GM12878 (cell line): Measurements from ENCODE around the gene AOPEP. TPM values are rescaled to one million over a fixed set of nuclear protein-coding genes. Genes with fewer than 3 reads are reported as not detected.
A peak's percentile ranks its signal among the peaks of the same experiment; 100 is the strongest.

Experiments
- ATAC-seq: fragments of 200-7000 bp; cut with Tn5 transposase; 3 replicates; pipeline ENCODE4 v1.9.1; 2020; ENCODE audit warnings: mild to moderate bottlenecking, moderate library complexity
- BruUV-seq: library from RNA; stranded (reverse); fragments of 400-500 nt; replicated peaks from 2 replicates; lab custom pipeline; 2021; lab: Mats Ljungman, UMichigan
- CTCF ChIA-PET: fragments of 300-600 bp; sonication (Branson Sonifier 250); formaldehyde crosslinking; extraction: SDS; loops from one replicate; lab custom pipeline; 2021; ENCODE audit warnings: inconsistent platforms; lab: Yijun Ruan, JAX
- POLR2A ChIA-PET: fragments of 350-600 bp; formaldehyde crosslinking; extraction: SDS; loops from one replicate; lab custom pipeline; 2021; ENCODE audit warnings: inconsistent platforms; lab: Charles Lee
- RAD21 ChIA-PET: fragments of 300-600 bp; sonication (Branson Sonifier 250); formaldehyde crosslinking; loops from one replicate; lab custom pipeline; 2023; ENCODE audit warnings: antibody characterized with exemption; ENCODE audit not compliant: unreplicated experiment; lab: Charles Lee
- SMC1A ChIA-PET: fragments of 300-600 bp; sonication (Branson Sonifier 250); formaldehyde crosslinking; loops from one replicate; lab custom pipeline; 2023; ENCODE audit not compliant: unreplicated experiment, uncharacterized antibody; lab: Charles Lee
- DNase-seq: peaks from one replicate; pipeline ENCODE4 v3.0.0-alpha.2; 2011; ENCODE audit warnings: low read depth, low spot score
- FAIRE-seq: peaks from 3 replicates; lab custom pipeline; 2011; peaks lifted over from hg19 to GRCh38; lab: Jason Lieb, UNC
- H2AFZ ChIP-seq: 2 replicates; pipeline ENCODE4 v1.6.0; 2011; ENCODE audit warnings: low read depth, low read length, control low read depth; ENCODE audit not compliant: control insufficient read depth
- H3K27ac ChIP-seq: 2 replicates; pipeline ENCODE4 v1.5.1; 2011; ENCODE audit warnings: control low read depth; ENCODE audit not compliant: control insufficient read depth, insufficient read depth
- H3K27me3 ChIP-seq, 2 experiments: replicated peaks in 1 of 2; 2 replicates each; pipeline versions ENCODE4 v1.6.0 to v1.6.1; 2011; ENCODE audit warnings: low read length in 1 of 2; ENCODE audit not compliant: control insufficient read depth in 2 of 2, insufficient read depth in 2 of 2
- H3K36me3 ChIP-seq, 2 experiments: 2 replicates each; pipeline ENCODE4 v1.5.1; 2011; ENCODE audit warnings: low read length in 1 of 2; ENCODE audit not compliant: control insufficient read depth in 2 of 2, insufficient read depth in 2 of 2
- H3K4me1 ChIP-seq: 2 replicates; pipeline ENCODE4 v1.6.1; 2011; ENCODE audit warnings: mild to moderate bottlenecking, low read length, moderate library complexity, mixed read lengths; ENCODE audit not compliant: control insufficient read depth, insufficient read depth
- H3K4me2 ChIP-seq: 2 replicates; pipeline ENCODE4 v1.6.0; 2011; ENCODE audit warnings: control low read depth; ENCODE audit not compliant: control insufficient read depth, insufficient read depth
- H3K4me3 ChIP-seq: fragments of 200-600 bp; sonication (generic); 2 replicates; pipeline ENCODE4 v1.5.1; 2016
- H3K79me2 ChIP-seq: 2 replicates; pipeline ENCODE4 v1.6.0; 2011; ENCODE audit warnings: low read length; ENCODE audit not compliant: control insufficient read depth, insufficient read depth
- H3K9ac ChIP-seq: 2 replicates; pipeline ENCODE4 v1.8.0; 2011; ENCODE audit warnings: low read length, control low read depth, mixed read lengths; ENCODE audit not compliant: control insufficient read depth, insufficient read depth
- H3K9me3 ChIP-seq: replicated peaks from 3 replicates; pipeline ENCODE4 v1.5.1; 2011; ENCODE audit warnings: mild to moderate bottlenecking, low read length; ENCODE audit not compliant: control insufficient read depth, insufficient read depth
- H4K20me1 ChIP-seq: 2 replicates; pipeline ENCODE4 v1.6.0; 2011; ENCODE audit not compliant: control insufficient read depth, insufficient read depth
- GABPA ChIP-seq: IDR thresholded peaks from 2 replicates; pipeline ENCODE4 v1.6.1; 2014; ENCODE audit warnings: antibody characterized with exemption, low read depth, mild to moderate bottlenecking, inconsistent platforms
- HDGF ChIP-seq: fragments of 450-650 bp; IDR thresholded peaks from 2 replicates; pipeline ENCODE4 v1.6.1; 2016; ENCODE audit warnings: antibody characterized with exemption
- MYB ChIP-seq: fragments of 150-350 bp; IDR thresholded peaks from 2 replicates; pipeline ENCODE4 v1.6.1; 2014; ENCODE audit warnings: mild to moderate bottlenecking, low read depth, low read length, borderline replicate concordance
- PAX5 ChIP-seq: IDR thresholded peaks from 2 replicates; pipeline ENCODE4 v1.6.1; 2011; ENCODE audit warnings: low read depth, low read length, borderline replicate concordance
- POLR2AphosphoS2 ChIP-seq: IDR thresholded peaks from 2 replicates; pipeline ENCODE4 v1.6.1; 2011; ENCODE audit warnings: low read depth, mild to moderate bottlenecking, low read length, improper control_type of control experiment, moderate library complexity
- RELA ChIP-seq: fragments of 450-650 bp; IDR thresholded peaks from 2 replicates; pipeline ENCODE4 v1.8.0; 2014; ENCODE audit warnings: borderline replicate concordance; ENCODE audit not compliant: partially characterized antibody
- SMAD5 ChIP-seq: IDR thresholded peaks from 2 replicates; pipeline ENCODE4 v1.6.1; 2016; ENCODE audit warnings: antibody characterized with exemption, low read depth
- TAF1 ChIP-seq: IDR thresholded peaks from 2 replicates; pipeline ENCODE4 v1.6.1; 2011; ENCODE audit warnings: mild to moderate bottlenecking, low read depth, low read length, borderline replicate concordance
- TCF7 ChIP-seq: IDR thresholded peaks from 2 replicates; pipeline ENCODE4 v1.6.1; 2014; ENCODE audit warnings: antibody characterized with exemption, borderline replicate concordance
- WGBS: methylation state at CpG from one replicate; pipeline ENCODE4 v1.1.6; 2016; ENCODE audit warnings: low lambda C conversion rate; ENCODE audit not compliant: insufficient replicate concordance, insufficient coverage; ENCODE audit errors: missing lambda C conversion rate; 5-methylcytosine and 5-hydroxymethylcytosine counted together
- in situ Hi-C: fragments of 300-500 bp; cut with MboI; formaldehyde crosslinking; loops from 9 replicates; pipeline ENCODE4 v1.14.3; 2018; ENCODE audit warnings: mixed read lengths
- intact Hi-C: fragments of 100-400 bp; cut with micrococcal nuclease; formaldehyde crosslinking; loops from one replicate; pipeline ENCODE4 v1.14.2; 2022; ENCODE audit not compliant: unreplicated experiment
- polyA plus RNA-seq, 11 experiments: library from polyadenylated mRNA; depleted of rRNA in 4 of 11; unstranded in 6 of 11; stranded (reverse) in 5 of 11; fragments of >200 nt; fragmentation: Nextera tagmentation in 4 of 11; fragmentation: Illumina TruSeq in 1 of 11; extraction: Ambion mirVana in 4 of 11; extraction: Trizol in 1 of 11; gene quantifications; 1 replicate in 1 of 11; 2 replicates in 10 of 11; pipeline versions ENCODE4 v1.2.1 to v1.2.3, GENCODE V29; 2011 to 2016; ENCODE audit warnings: inconsistent platforms in 2 of 11, missing spikeins in 2 of 11, low read depth in 1 of 11
- total RNA-seq, 4 experiments: library from RNA; depleted of rRNA in 3 of 4; stranded (reverse); fragments of >200 nt in 3 of 4; fragmentation: Illumina TruSeq in 1 of 4; extraction: Trizol in 1 of 4; gene quantifications; 2 replicates each; pipeline versions ENCODE4 v1.2.1 to v1.2.3, GENCODE V29; 2013 to 2021
- TF ChIP-seq, protein P1 (sequence below), 3 experiments: IDR thresholded peaks in 2 of 3; conservative IDR thresholded peaks in 1 of 3; 2 replicates each; pipeline ENCODE4 v1.5.1; 2011; ENCODE audit warnings: low read depth in 3 of 3, low read length in 3 of 3, mild to moderate bottlenecking in 3 of 3, control low read depth in 2 of 3, moderate library complexity in 2 of 3, inconsistent platforms in 1 of 3, mixed read lengths in 1 of 3; ENCODE audit not compliant: control insufficient read depth in 2 of 3, insufficient read depth in 1 of 3; ENCODE audit errors: extremely low read depth in 1 of 3

The AOPEP gene
- total and polyA plus RNA-seq, 10 of the 15 experiments (the other 5 are each of a cell fraction or from before 2014, with no cell fraction given), result 2.3 to 16.9 (median 10.1) TPM

DNA sequence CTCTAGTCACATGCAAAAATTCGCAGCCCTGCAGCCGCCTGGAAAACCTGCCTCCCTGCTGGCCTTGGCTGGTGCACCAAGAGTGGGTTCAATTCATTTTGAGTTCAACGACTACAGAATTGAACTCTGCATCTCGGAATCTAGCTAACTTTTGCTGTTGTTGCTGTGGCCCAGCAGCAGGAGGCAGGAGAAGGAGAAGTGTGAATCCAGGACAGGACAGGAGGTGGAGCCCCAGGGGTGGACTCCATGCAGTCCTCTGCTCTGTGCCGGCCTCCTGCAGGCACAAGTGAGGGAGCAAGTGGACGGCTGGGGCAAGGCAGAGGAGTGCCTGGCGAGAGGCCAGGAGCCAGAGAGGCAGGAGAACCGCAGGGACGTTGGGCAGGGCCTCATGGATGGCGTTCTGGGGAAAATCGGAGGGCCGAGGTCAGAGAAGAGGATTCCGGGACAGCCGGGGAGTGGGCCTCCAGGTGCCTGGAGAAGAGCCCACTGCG lies 376.8 kb downstream of the AOPEP start:
- in situ Hi-C loops, result no loop called here
- Histone ChIP-seq H3K36me3 (no peaks in the 10 kb centered on the region; a peak in 2 of 4 replicates), H3K9me3 (no peaks in the 10 kb centered on the region), H3K4me2 (no peak overlapping the region), H3K79me2 (no peaks in the 10 kb centered on the region), H4K20me1 (no peaks in the 10 kb centered on the region; the same call in 1 of the 2 replicates), H2AFZ (no peak overlapping the region), H3K27ac (no peak overlapping the region), H3K27me3 (no peaks in the 10 kb centered on the region), H3K4me3 (no peak overlapping the region), H3K4me1 (no peaks in the 10 kb centered on the region), H3K9ac (no peak overlapping the region)
- BruUV-seq, result no TSS peak
- ATAC-seq (no peak), FAIRE-seq (no peak), DNase-seq (no peak)
- POLR2A ChIA-PET, result no interaction called here
- intact Hi-C loops, result no loop called here
- 95% methylated on average over 15 of the region's 15 CpGs for WGBS
- CTCF ChIA-PET, result no interaction called here
- TF ChIP-seq, protein P1, sequence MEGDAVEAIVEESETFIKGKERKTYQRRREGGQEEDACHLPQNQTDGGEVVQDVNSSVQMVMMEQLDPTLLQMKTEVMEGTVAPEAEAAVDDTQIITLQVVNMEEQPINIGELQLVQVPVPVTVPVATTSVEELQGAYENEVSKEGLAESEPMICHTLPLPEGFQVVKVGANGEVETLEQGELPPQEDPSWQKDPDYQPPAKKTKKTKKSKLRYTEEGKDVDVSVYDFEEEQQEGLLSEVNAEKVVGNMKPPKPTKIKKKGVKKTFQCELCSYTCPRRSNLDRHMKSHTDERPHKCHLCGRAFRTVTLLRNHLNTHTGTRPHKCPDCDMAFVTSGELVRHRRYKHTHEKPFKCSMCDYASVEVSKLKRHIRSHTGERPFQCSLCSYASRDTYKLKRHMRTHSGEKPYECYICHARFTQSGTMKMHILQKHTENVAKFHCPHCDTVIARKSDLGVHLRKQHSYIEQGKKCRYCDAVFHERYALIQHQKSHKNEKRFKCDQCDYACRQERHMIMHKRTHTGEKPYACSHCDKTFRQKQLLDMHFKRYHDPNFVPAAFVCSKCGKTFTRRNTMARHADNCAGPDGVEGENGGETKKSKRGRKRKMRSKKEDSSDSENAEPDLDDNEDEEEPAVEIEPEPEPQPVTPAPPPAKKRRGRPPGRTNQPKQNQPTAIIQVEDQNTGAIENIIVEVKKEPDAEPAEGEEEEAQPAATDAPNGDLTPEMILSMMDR (IDR thresholded peaks at IDR 0.05 in 2 of 3, conservative IDR thresholded peaks at IDR 0.05 in 1 of 3; ENCODE audit: control insufficient read depth in 2 of 3, extremely low read depth in 1 of 3, insufficient read depth in 1 of 3, low read depth in 3 of 3, low read length in 3 of 3), result 0 out of 6 replicates have a peak, but pooled peaks of 1 of the 3 experiments have one; percentile 6
- no peak for TF ChIP-seq TCF7
- RAD21 ChIA-PET, result no interaction called here
- SMC1A ChIA-PET, result no interaction called here

DNA sequence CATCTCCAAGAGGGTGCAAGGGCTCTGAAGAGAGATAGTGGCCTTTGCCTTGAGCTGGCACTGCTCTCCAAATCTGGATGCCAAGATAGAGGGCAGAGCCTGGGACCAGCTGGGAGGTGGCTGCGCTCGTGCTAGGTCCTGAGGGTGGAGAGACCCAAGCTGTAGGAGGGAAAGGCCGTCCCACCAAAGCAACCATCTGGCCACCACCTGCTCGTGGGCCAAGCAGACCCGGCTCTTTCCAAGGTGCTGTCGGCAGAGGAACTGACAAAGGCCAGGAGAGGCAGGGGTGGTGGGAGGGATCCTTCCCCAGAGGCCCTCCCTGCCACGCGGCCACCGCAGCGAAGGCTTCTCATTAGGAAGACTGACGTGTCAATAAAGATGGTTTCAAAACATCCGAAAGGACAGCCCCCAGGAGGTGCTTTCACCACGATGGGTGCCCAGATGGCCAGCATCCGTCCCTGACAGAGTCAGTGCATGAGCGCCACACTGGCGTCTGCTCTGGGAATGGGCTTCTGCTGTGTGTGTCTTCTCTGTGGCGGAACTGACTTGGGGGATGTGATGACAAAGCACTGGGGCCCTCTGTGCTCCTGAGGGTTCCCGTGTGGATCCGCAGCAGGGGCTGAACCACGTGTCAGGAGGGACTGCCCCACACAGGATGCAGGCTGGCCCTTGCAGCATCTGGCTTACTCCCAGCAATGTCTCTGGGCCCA lies 377.5 kb downstream of the AOPEP start:
- no TSS peak for BruUV-seq
- Histone ChIP-seq H3K79me2 (no peaks in the 10 kb centered on the region), H3K27me3 (no peaks in the 10 kb centered on the region), H4K20me1 (no peaks in the 10 kb centered on the region; the same call in 1 of the 2 replicates), H3K9me3 (no peaks in the 10 kb centered on the region), H3K4me3 (no peak overlapping the region), H3K27ac (no peak overlapping the region), H3K4me1 (no peaks in the 10 kb centered on the region), H3K9ac (no peak overlapping the region), H2AFZ (no peak overlapping the region), H3K4me2 (no peak overlapping the region)
- FAIRE-seq, result no peak
- 91% methylated on average over 20 of the region's 20 CpGs for WGBS
- DNase-seq, result no peak
- SMC1A ChIA-PET, result no interaction called here
- no peak for TF ChIP-seq PAX5
- no peak for TF ChIP-seq GABPA
- no peak for TF ChIP-seq POLR2AphosphoS2
- TF ChIP-seq HDGF, result no peak
- no peak for TF ChIP-seq TAF1
- TF ChIP-seq MYB, result no peak
- TF ChIP-seq SMAD5, result no peak
- no peak for TF ChIP-seq RELA
- TF ChIP-seq, all 136 proteins: peak for 0
- ChIA-PET CTCF (no interaction called here), RAD21 (no interaction called here), POLR2A (no interaction called here)
- no peak for ATAC-seq
- in situ Hi-C loops (no loop called here), intact Hi-C loops (no loop called here)
- no peaks in the 10 kb centered on the region; a peak in 2 of 4 replicates for H3K36me3 ChIP-seq
